ENCODE results near the gene UBE2H.

DNA sequence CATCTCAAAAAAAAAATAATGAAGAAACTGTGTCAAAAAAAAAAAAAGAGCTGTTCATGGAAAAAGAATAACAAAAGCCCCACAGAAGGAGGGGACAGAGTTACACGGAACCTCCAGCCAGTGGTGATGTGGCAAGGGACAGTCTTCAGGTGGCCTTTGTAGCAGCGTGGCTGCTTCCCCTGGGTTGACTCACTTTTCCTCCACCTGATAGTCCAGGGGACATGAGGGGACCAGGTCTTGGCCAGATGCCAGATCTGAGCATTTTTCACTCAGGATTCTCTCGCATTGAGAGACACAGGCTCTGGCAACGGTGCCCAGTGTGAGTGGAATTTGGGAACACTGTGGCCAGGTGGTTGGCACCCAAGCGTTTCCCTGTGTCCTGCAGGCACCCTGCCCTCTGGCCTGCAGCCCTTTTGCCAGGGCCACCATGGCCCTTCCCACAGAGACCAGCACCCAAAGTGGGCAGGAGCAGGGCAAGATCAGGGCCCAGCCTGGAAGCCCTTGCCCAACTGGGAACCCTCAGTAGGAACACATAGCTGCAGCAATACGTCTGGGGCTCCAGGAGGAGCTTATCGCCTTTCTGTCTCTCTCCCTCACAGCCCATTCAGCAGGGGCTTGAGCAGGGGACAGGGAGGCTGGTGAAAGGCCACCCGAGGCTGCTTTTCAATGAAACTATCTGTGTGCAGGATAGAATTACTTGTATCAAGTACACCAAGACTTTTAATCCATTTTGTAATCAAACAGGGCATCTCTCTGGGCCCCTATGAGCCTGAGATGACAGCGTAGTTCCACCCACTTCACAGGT is 159.1 kb downstream of the UBE2H start:
- TF ChIP-seq POLR2A (IDR thresholded peaks at IDR 0.05; ENCODE audit: low read depth) (no peak), EP300 (IDR thresholded peaks at IDR 0.05) (no peak)
- TF ChIP-seq, protein P1, sequence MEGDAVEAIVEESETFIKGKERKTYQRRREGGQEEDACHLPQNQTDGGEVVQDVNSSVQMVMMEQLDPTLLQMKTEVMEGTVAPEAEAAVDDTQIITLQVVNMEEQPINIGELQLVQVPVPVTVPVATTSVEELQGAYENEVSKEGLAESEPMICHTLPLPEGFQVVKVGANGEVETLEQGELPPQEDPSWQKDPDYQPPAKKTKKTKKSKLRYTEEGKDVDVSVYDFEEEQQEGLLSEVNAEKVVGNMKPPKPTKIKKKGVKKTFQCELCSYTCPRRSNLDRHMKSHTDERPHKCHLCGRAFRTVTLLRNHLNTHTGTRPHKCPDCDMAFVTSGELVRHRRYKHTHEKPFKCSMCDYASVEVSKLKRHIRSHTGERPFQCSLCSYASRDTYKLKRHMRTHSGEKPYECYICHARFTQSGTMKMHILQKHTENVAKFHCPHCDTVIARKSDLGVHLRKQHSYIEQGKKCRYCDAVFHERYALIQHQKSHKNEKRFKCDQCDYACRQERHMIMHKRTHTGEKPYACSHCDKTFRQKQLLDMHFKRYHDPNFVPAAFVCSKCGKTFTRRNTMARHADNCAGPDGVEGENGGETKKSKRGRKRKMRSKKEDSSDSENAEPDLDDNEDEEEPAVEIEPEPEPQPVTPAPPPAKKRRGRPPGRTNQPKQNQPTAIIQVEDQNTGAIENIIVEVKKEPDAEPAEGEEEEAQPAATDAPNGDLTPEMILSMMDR (IDR thresholded peaks at IDR 0.05): no peak
